HepG2 (cell line): ENCODE results near the gene NT5M. TPM values are rescaled to one million over a fixed set of nuclear protein-coding genes. Genes with fewer than 3 reads are reported as not detected.

Experiments
- ATAC-seq: fragments of 200-7000 bp; cut with Tn5 transposase; 3 replicates; pipeline ENCODE4 v1.9.1; 2020; ENCODE audit warnings: mild to moderate bottlenecking, moderate library complexity
- BruUV-seq: library from RNA; stranded (reverse); fragments of 400-500 nt; replicated peaks from 2 replicates; lab custom pipeline; 2021; lab: Mats Ljungman, UMichigan
- CTCF ChIA-PET: fragments of 300-600 bp; formaldehyde crosslinking; extraction: SDS; loops from one replicate; lab custom pipeline; 2021; ENCODE audit warnings: low total read pairs, inconsistent platforms, low intra/inter-chr PET ratio; lab: Yijun Ruan, JAX
- POLR2A ChIA-PET: fragments of 350-600 bp; sonication (Branson Sonifier 250); formaldehyde crosslinking; loops from one replicate; lab custom pipeline; 2020; ENCODE audit warnings: antibody characterized with exemption, inconsistent platforms; lab: Yijun Ruan, JAX
- DNase-seq: peaks from one replicate; pipeline ENCODE4 v3.0.0-alpha.2; 2015; ENCODE audit warnings: low spot score
- FAIRE-seq: peaks from 3 replicates; lab custom pipeline; 2011; peaks lifted over from hg19 to GRCh38; lab: Jason Lieb, UNC
- H2AFZ ChIP-seq: one replicate; pipeline ENCODE4 v1.6.1; 2011; ENCODE audit warnings: low read length, inconsistent platforms
- H3K27ac ChIP-seq: fragments of 300-600 bp; 3 replicates; pipeline ENCODE4 v1.8.0; 2011; ENCODE audit warnings: mixed run types, mild to moderate bottlenecking, mixed read lengths, low read length, inconsistent platforms; ENCODE audit not compliant: insufficient read depth; ENCODE audit errors: extremely low read length
- H3K27me3 ChIP-seq, 2 experiments: fragments of 200-600 bp in 1 of 2; 2 replicates in 1 of 2; 3 replicates in 1 of 2; pipeline versions ENCODE4 v1.6.0 to v1.8.0; 2011; ENCODE audit warnings: low read length in 2 of 2, mild to moderate bottlenecking in 2 of 2, moderate library complexity in 2 of 2, inconsistent platforms in 1 of 2; ENCODE audit not compliant: insufficient read depth in 2 of 2, control insufficient read depth in 1 of 2
- H3K36me3 ChIP-seq, 2 experiments: fragments of 200-600 bp in 1 of 2; replicated peaks in 1 of 2; 2 replicates in 1 of 2; 3 replicates in 1 of 2; pipeline versions ENCODE4 v1.5.1 to v1.8.0; 2011; ENCODE audit warnings: low read length in 2 of 2, inconsistent platforms in 1 of 2; ENCODE audit not compliant: insufficient read depth in 2 of 2, control insufficient read depth in 1 of 2
- H3K4me1 ChIP-seq: 2 replicates; pipeline ENCODE4 v1.5.1; 2012; ENCODE audit warnings: low read length, inconsistent platforms; ENCODE audit not compliant: insufficient read depth
- H3K4me2 ChIP-seq: 2 replicates; pipeline ENCODE4 v1.6.0; 2011; ENCODE audit warnings: low read depth, low read length, inconsistent platforms
- H3K4me3 ChIP-seq, 3 experiments: fragments of 200-600 bp in 1 of 3; sonication (generic), shearing (Covaris generic) in 1 of 3; replicated peaks in 1 of 3; 2 replicates each; pipeline ENCODE4 v1.5.1; 2011 to 2016; ENCODE audit warnings: low read length in 3 of 3, inconsistent platforms in 2 of 3, low read depth in 2 of 3, mild to moderate bottlenecking in 2 of 3, control low read depth in 1 of 3, mixed read lengths in 1 of 3; ENCODE audit not compliant: insufficient read depth in 1 of 3
- H3K79me2 ChIP-seq: one replicate; pipeline ENCODE4 v1.6.1; 2011; ENCODE audit warnings: low read length, inconsistent platforms; ENCODE audit not compliant: insufficient read depth
- H3K9ac ChIP-seq: 2 replicates; pipeline ENCODE4 v1.6.0; 2011; ENCODE audit warnings: mild to moderate bottlenecking, low read depth, low read length, inconsistent platforms; ENCODE audit not compliant: insufficient read depth
- H3K9me3 ChIP-seq: 2 replicates; pipeline ENCODE4 v1.5.1; 2012; ENCODE audit warnings: mild to moderate bottlenecking, low read length
- H4K20me1 ChIP-seq: 2 replicates; pipeline ENCODE4 v1.6.0; 2011; ENCODE audit warnings: inconsistent platforms, mild to moderate bottlenecking, low read length, moderate library complexity; ENCODE audit not compliant: insufficient read depth
- ETV6 ChIP-seq: sonication (generic); formaldehyde crosslinking; conservative IDR thresholded peaks from 2 replicates; pipeline ENCODE4 v1.4.0; 2020; ENCODE audit warnings: missing genetic modification reagents
- GABPB1 ChIP-seq: IDR thresholded peaks from 2 replicates; pipeline ENCODE4 v1.6.1; 2016; ENCODE audit warnings: mild to moderate bottlenecking, missing genetic modification reagents, moderate library complexity, missing compliant biosample characterization
- HMG20A ChIP-seq: IDR thresholded peaks from 2 replicates; pipeline ENCODE4 v1.6.1; 2016; ENCODE audit warnings: borderline replicate concordance
- MED8 ChIP-seq: sonication (generic); formaldehyde crosslinking; IDR thresholded peaks from 2 replicates; pipeline ENCODE4 v1.8.1; 2023; ENCODE audit warnings: mild to moderate bottlenecking, missing genetic modification reagents; ENCODE audit not compliant: insufficient replicate concordance
- NR2F1 ChIP-seq, 2 experiments: fragments of 450-650 bp in 1 of 2; formaldehyde crosslinking in 1 of 2; IDR thresholded peaks; 2 replicates each; pipeline versions ENCODE4 v1.5.0 to v1.6.1; 2016 to 2020; ENCODE audit warnings: mild to moderate bottlenecking in 1 of 2, missing compliant biosample characterization in 1 of 2, missing genetic modification reagents in 1 of 2, moderate library complexity in 1 of 2
- SP2 ChIP-seq: sonication (generic); formaldehyde crosslinking; IDR thresholded peaks from 2 replicates; pipeline ENCODE4 v1.5.1; 2020; ENCODE audit warnings: mild to moderate bottlenecking, missing genetic modification reagents
- SPEN ChIP-seq: sonication (generic); formaldehyde crosslinking; IDR thresholded peaks from 2 replicates; pipeline ENCODE4 v1.5.1; 2020; ENCODE audit warnings: low read depth, mild to moderate bottlenecking, missing genetic modification reagents
- SRF ChIP-seq: IDR thresholded peaks from 2 replicates; pipeline ENCODE4 v1.6.1; 2011; ENCODE audit warnings: mild to moderate bottlenecking, low read depth, low read length, moderate library complexity
- ZBTB21 ChIP-seq: sonication (generic); formaldehyde crosslinking; IDR thresholded peaks from 2 replicates; pipeline ENCODE4 v1.4.0; 2020; ENCODE audit warnings: missing genetic modification reagents
- ZNF253 ChIP-seq: sonication (generic); formaldehyde crosslinking; IDR thresholded peaks from 2 replicates; pipeline ENCODE4 v1.8.0; 2022; ENCODE audit warnings: mild to moderate bottlenecking, missing genetic modification reagents, borderline replicate concordance
- ZNF350 ChIP-seq: sonication (generic); formaldehyde crosslinking; IDR thresholded peaks from 2 replicates; pipeline ENCODE4 v1.4.0; 2020; ENCODE audit warnings: mild to moderate bottlenecking, low read depth, missing genetic modification reagents, borderline replicate concordance
- ZNF446 ChIP-seq: sonication (generic); formaldehyde crosslinking; IDR thresholded peaks from 2 replicates; pipeline ENCODE4 v1.5.0; 2020; ENCODE audit warnings: mild to moderate bottlenecking, missing genetic modification reagents
- ZNF468 ChIP-seq: sonication (generic); formaldehyde crosslinking; IDR thresholded peaks from 2 replicates; pipeline ENCODE4 v1.8.0; 2022; ENCODE audit warnings: mild to moderate bottlenecking, moderate library complexity, missing genetic modification reagents
- WGBS: methylation state at CpG from one replicate; pipeline ENCODE4 v1.1.6; 2017; ENCODE audit warnings: low lambda C conversion rate; 5-methylcytosine and 5-hydroxymethylcytosine counted together
- in situ Hi-C: cut with HindIII; loops from 2 replicates; pipeline ENCODE4 v1.10.0; 2017; ENCODE audit warnings: low pct_unique_long_range_greater_than_20kb; ENCODE audit not compliant: extremely low pct_ligation_motif_present
- intact Hi-C: fragments of 100-400 bp; cut with micrococcal nuclease; formaldehyde crosslinking; loops from one replicate; pipeline ENCODE4 v1.10.0; 2022; ENCODE audit not compliant: unreplicated experiment
- polyA plus RNA-seq, 8 experiments: library from polyadenylated mRNA; depleted of rRNA in 3 of 8; stranded (reverse) in 7 of 8; unstranded in 1 of 8; fragments of >200 nt; fragmentation: Illumina TruSeq in 4 of 8; extraction: Trizol in 4 of 8; gene quantifications; 2 replicates each; pipeline versions ENCODE4 v1.2.1 to v1.2.3, GENCODE V29; 2011 to 2016; ENCODE audit warnings: low read depth in 4 of 8, missing spikeins in 1 of 8, mixed read lengths in 1 of 8; ENCODE audit not compliant: insufficient read depth in 1 of 8
- total RNA-seq, 5 experiments: library from RNA; depleted of rRNA; stranded (reverse); fragments of >200 nt; fragmentation: Illumina TruSeq; extraction: Trizol; gene quantifications; 2 replicates each; pipeline ENCODE4 v1.2.3, GENCODE V29; 2016; ENCODE audit warnings: low read depth in 1 of 5
- TF ChIP-seq, protein P1 (sequence below): IDR thresholded peaks from 2 replicates; pipeline ENCODE4 v1.6.1; 2016; ENCODE audit warnings: mild to moderate bottlenecking, missing biosample characterization, missing genetic modification reagents
- TF ChIP-seq, protein P2 (sequence below): sonication (generic); formaldehyde crosslinking; conservative IDR thresholded peaks from 2 replicates; pipeline ENCODE4 v1.8.0; 2022; ENCODE audit warnings: mild to moderate bottlenecking, moderate library complexity, missing genetic modification reagents

Gene NT5M
- total and polyA plus RNA-seq, 2 of the 13 experiments (the other 11 are each of a cell fraction or from before 2014, with no cell fraction given) = 0.55 to 0.78 TPM

- WGBS = 97% methylated on average over 4 of the region's 4 CpGs
Measured at GRCh38 chr17:17258998-17259397, 44.2 kb upstream of the NT5M start.

More at GRCh38 chr17:17258998-17259397, 44.2 kb upstream of the NT5M start:
- no peaks in the 10 kb centered on the region for H4K20me1 ChIP-seq
- no peak overlapping the region for H3K27ac ChIP-seq
- H3K9me3 ChIP-seq = no peaks in the 10 kb centered on the region
- H3K27me3 ChIP-seq = no peaks in the 10 kb centered on the region
- ATAC-seq (no peak), FAIRE-seq (no peak), DNase-seq (no peak)
- no peaks in the 10 kb centered on the region for H3K4me1 ChIP-seq
- BruUV-seq = no TSS peak
- in situ Hi-C loops (no loop called here), intact Hi-C loops (no loop called here)
- no peak overlapping the region for H3K9ac ChIP-seq
- H3K79me2 ChIP-seq = no peaks in the 10 kb centered on the region
- H3K4me3 ChIP-seq = no peak overlapping the region
- H2AFZ ChIP-seq = no peak overlapping the region
- ChIA-PET POLR2A (no interaction called here), CTCF (no interaction called here)
- peaks cover 16 to 46% of the 10 kb centered on the region in 2 experiments for H3K36me3 ChIP-seq
- H3K4me2 ChIP-seq = no peak overlapping the region
- TF ChIP-seq NR2F1 (CRISPR knock-in tag; IDR thresholded peaks at IDR 0.05) (no peak), SPEN (CRISPR knock-in tag) (no peak), ZNF446 (CRISPR knock-in tag) (no peak), ZNF350 (CRISPR knock-in tag) (no peak), ETV6 (CRISPR knock-in tag) (no peak), ZNF468 (CRISPR knock-in tag) (no peak), ZNF253 (no peak), ZBTB21 (no peak), MED8 (CRISPR knock-in tag) (no peak), SRF (no peak), GABPB1 (CRISPR knock-in tag) (no peak), HMG20A (CRISPR knock-in tag) (no peak), SP2 (CRISPR knock-in tag) (no peak)
- TF ChIP-seq, protein P1, sequence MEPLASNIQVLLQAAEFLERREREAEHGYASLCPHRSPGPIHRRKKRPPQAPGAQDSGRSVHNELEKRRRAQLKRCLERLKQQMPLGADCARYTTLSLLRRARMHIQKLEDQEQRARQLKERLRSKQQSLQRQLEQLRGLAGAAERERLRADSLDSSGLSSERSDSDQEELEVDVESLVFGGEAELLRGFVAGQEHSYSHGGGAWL (CRISPR knock-in tag) = no peak
- TF ChIP-seq, protein P2, sequence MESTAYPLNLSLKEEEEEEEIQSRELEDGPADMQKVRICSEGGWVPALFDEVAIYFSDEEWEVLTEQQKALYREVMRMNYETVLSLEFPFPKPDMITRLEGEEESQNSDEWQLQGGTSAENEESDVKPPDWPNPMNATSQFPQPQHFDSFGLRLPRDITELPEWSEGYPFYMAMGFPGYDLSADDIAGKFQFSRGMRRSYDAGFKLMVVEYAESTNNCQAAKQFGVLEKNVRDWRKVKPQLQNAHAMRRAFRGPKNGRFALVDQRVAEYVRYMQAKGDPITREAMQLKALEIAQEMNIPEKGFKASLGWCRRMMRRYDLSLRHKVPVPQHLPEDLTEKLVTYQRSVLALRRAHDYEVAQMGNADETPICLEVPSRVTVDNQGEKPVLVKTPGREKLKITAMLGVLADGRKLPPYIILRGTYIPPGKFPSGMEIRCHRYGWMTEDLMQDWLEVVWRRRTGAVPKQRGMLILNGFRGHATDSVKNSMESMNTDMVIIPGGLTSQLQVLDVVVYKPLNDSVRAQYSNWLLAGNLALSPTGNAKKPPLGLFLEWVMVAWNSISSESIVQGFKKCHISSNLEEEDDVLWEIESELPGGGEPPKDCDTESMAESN (CRISPR knock-in tag) = no peak
